Uterus (tissue), 4 donors: ENCODE data around the gene NRG3. TPM values are rescaled to one million over a fixed set of nuclear protein-coding genes. Genes with fewer than 3 reads are reported as not detected.

Experiments
- DNase-seq, 2 donors: peaks; one replicate each; pipeline ENCODE4 v3.0.0-alpha.2; 2019 to 2020
- H3K27ac ChIP-seq, 2 donors: fragments of 200-600 bp; sonication (generic); 1 replicate in 1 of 2; 2 replicates in 1 of 2; pipeline ENCODE4 v1.5.1; 2016 to 2018
- H3K27me3 ChIP-seq, 2 donors: fragments of 200-600 bp; sonication (generic); one replicate each; pipeline ENCODE4 v1.5.1; 2018 to 2019; ENCODE audit warnings: control low read depth in 1 of 2
- H3K36me3 ChIP-seq, 2 donors: fragments of 200-600 bp; sonication (generic); one replicate each; pipeline ENCODE4 v1.5.1; 2019; ENCODE audit warnings: control low read depth in 1 of 2
- H3K4me1 ChIP-seq, 2 donors: fragments of 200-600 bp; sonication (generic); one replicate each; pipeline ENCODE4 v1.5.1; 2018 to 2019; ENCODE audit warnings: control low read depth in 1 of 2
- H3K4me3 ChIP-seq, 2 donors: fragments of 200-600 bp; sonication (generic); 1 replicate in 1 of 2; 2 replicates in 1 of 2; pipeline ENCODE4 v1.5.1; 2018 to 2019; ENCODE audit warnings: mild to moderate bottlenecking in 1 of 2
- H3K9me3 ChIP-seq, 2 donors: fragments of 200-600 bp; sonication (generic); one replicate each; pipeline ENCODE4 v1.5.1; 2019; ENCODE audit warnings: control low read depth in 1 of 2
- POLR2A ChIP-seq, 2 donors: fragments of 450-650 bp; IDR thresholded peaks; one replicate each; pipeline ENCODE4 v1.6.1; 2016; ENCODE audit warnings: antibody characterized with exemption in 2 of 2, mild to moderate bottlenecking in 1 of 2, moderate library complexity in 1 of 2
- intact Hi-C: fragments of 100-400 bp; cut with DNase I; formaldehyde crosslinking; loops from one replicate; pipeline ENCODE4 v1.15.1; 2023; ENCODE audit warnings: low total_unique reads
- total RNA-seq, 4 donors: library from RNA; depleted of rRNA in 3 of 4; stranded (reverse); fragments of >200 nt in 3 of 4; gene quantifications; one replicate each; pipeline versions ENCODE4 v1.1.0 to v1.2.4, GENCODE V29; 2014 to 2023
- TF ChIP-seq, protein P1 (sequence below), 4 experiments: fragments of 200-600 bp in 2 of 4; fragments of 450-650 bp in 2 of 4; sonication (generic) in 2 of 4; IDR thresholded peaks; one replicate each; pipeline ENCODE4 v1.5.1; 2016 to 2019; ENCODE audit warnings: antibody characterized with exemption in 4 of 4, mild to moderate bottlenecking in 2 of 4, moderate library complexity in 1 of 4
- donor health status: DM: yes; HTN: yes; CAD: no.

The NRG3 gene
- total RNA-seq, 4 donors from 2014 or later: 0.27 to 1.0 TPM; not detected in 2

DNA sequence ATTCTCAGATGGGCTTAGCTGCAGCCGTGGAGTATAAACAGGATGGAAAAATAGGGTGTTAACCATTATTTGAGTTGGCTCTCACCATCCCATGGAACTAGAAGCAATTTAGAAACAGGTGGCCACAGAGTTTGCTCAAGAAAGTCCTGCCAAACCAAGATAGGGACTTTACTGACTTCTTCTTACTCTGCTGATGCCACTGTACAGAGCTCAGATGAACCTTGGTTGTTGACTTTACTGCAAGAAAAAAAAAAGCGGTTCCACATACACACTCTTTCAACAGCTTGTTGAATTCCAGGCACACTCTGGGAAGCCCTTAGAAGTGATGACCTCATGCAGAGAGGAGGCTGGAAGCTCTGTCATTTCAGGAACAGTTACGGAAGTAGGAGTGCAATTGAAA is 753.4 kb downstream of the NRG3 start:
- no peak for DNase-seq
- no peaks in the 10 kb centered on the region for H3K36me3 ChIP-seq

GRCh38 chr10:82643076-82643475 is 768.1 kb downstream of the NRG3 start:
- DNase-seq: no peak
- Histone ChIP-seq H3K27ac (peak overlapping the region in 1 of 2 donors; percentile 59), H3K4me1 (no peaks in the 10 kb centered on the region), H3K4me3 (no peak overlapping the region), H3K9me3 (no peaks in the 10 kb centered on the region), H3K36me3 (no peaks in the 10 kb centered on the region), H3K27me3 (no peaks in the 10 kb centered on the region)
- intact Hi-C loops: no loop called here
- TF ChIP-seq, protein P1, sequence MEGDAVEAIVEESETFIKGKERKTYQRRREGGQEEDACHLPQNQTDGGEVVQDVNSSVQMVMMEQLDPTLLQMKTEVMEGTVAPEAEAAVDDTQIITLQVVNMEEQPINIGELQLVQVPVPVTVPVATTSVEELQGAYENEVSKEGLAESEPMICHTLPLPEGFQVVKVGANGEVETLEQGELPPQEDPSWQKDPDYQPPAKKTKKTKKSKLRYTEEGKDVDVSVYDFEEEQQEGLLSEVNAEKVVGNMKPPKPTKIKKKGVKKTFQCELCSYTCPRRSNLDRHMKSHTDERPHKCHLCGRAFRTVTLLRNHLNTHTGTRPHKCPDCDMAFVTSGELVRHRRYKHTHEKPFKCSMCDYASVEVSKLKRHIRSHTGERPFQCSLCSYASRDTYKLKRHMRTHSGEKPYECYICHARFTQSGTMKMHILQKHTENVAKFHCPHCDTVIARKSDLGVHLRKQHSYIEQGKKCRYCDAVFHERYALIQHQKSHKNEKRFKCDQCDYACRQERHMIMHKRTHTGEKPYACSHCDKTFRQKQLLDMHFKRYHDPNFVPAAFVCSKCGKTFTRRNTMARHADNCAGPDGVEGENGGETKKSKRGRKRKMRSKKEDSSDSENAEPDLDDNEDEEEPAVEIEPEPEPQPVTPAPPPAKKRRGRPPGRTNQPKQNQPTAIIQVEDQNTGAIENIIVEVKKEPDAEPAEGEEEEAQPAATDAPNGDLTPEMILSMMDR (IDR thresholded peaks at IDR 0.05): no peak
- TF ChIP-seq POLR2A (IDR thresholded peaks at IDR 0.05): no peak

More for the DNA sequence above, 753.4 kb downstream of the NRG3 start:
- Histone ChIP-seq H3K4me1 (no peaks in the 10 kb centered on the region), H3K27ac (no peak overlapping the region), H3K9me3 (no peaks in the 10 kb centered on the region), H3K27me3 (no peaks in the 10 kb centered on the region), H3K4me3 (no peak overlapping the region)
- TF ChIP-seq POLR2A (IDR thresholded peaks at IDR 0.05): no peak
- TF ChIP-seq, protein P1 (IDR thresholded peaks at IDR 0.05): no peak
- intact Hi-C loops: no loop called here

GRCh38 chr10:82643601-82644000 is 768.6 kb downstream of the NRG3 start:
- Histone ChIP-seq H3K36me3 (no peaks in the 10 kb centered on the region), H3K4me3 (no peak overlapping the region), H3K4me1 (no peaks in the 10 kb centered on the region), H3K9me3 (no peaks in the 10 kb centered on the region), H3K27me3 (no peaks in the 10 kb centered on the region), H3K27ac (peak overlapping the region in 1 of 2 donors; percentile 59)
- intact Hi-C loops: no loop called here
- TF ChIP-seq, protein P1 (IDR thresholded peaks at IDR 0.05): no peak
- no peak for TF ChIP-seq POLR2A (IDR thresholded peaks at IDR 0.05)
- DNase-seq: peak in 1 of 2 donors; percentile 17

DNA sequence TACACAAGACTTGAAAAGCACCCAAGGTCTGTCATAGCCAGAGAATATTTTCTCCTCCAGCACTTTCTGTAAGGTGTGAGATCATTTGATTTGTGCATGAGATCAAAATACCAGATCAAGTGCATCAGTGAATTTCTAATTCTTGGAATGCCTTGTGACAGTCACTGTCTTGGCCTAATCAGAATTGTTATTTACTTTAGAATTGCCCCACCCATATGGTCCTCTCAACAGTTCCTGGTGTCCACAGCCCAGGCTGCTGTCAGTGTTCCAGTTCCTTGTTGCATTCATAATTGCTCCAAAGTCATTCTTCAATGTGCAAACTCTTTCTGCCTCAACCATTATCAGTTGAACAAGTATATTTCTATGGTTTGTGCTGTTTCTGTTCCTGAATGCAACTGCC is 770.2 kb downstream of the NRG3 start:
- TF ChIP-seq, protein P1 (IDR thresholded peaks at IDR 0.05): no peak
- TF ChIP-seq POLR2A (IDR thresholded peaks at IDR 0.05): no peak
- Histone ChIP-seq H3K36me3 (no peaks in the 10 kb centered on the region), H3K9me3 (no peaks in the 10 kb centered on the region), H3K4me3 (no peak overlapping the region), H3K27me3 (no peaks in the 10 kb centered on the region), H3K4me1 (no peaks in the 10 kb centered on the region), H3K27ac (no peak overlapping the region)
- intact Hi-C loops: no loop called here
- no peak for DNase-seq

- Histone ChIP-seq H3K4me1 (no peaks in the 10 kb centered on the region), H3K4me3 (no peak overlapping the region), H3K9me3 (no peaks in the 10 kb centered on the region), H3K27ac (no peak overlapping the region), H3K36me3 (no peaks in the 10 kb centered on the region), H3K27me3 (no peaks in the 10 kb centered on the region)
- no peak for DNase-seq
- TF ChIP-seq, protein P1 (IDR thresholded peaks at IDR 0.05): no peak
- no peak for TF ChIP-seq POLR2A (IDR thresholded peaks at IDR 0.05)
- intact Hi-C loops: no loop called here
Observed at GRCh38 chr10:82653244-82654155, 778.5 kb downstream of the NRG3 start.
